Omental fat pad (tissue), 4 donors: Measurements from ENCODE around the gene TMEM63C. TPM values are rescaled to one million over a fixed set of nuclear protein-coding genes. Genes with fewer than 3 reads are reported as not detected.

Source experiments
- ATAC-seq: fragments of 150-250 bp; one replicate; pipeline ENCODE4 v1.9.1; 2016; ENCODE audit warnings: mild to moderate bottlenecking, moderate library complexity; ENCODE audit not compliant: low FRiP score
- DNase-seq: peaks from one replicate; pipeline ENCODE4 v3.0.0-alpha.2; 2019; ENCODE audit warnings: low spot score
- CTCF ChIP-seq, 3 donors: fragments of 450-650 bp; IDR thresholded peaks; one replicate each; pipeline ENCODE4 v1.5.1; 2016 to 2017; ENCODE audit warnings: antibody characterized with exemption in 3 of 3, mild to moderate bottlenecking in 3 of 3, moderate library complexity in 2 of 3
- total RNA-seq, 4 donors: library from RNA; depleted of rRNA; stranded (reverse); fragments of >200 nt; gene quantifications; one replicate each; pipeline ENCODE4 v1.1.0, GENCODE V29; 2016

TMEM63C gene
- total RNA-seq, 4 donors from 2014 or later, result 0.13 TPM; not detected in 3

GRCh38 chr14:77185093-77185465, 3.5 kb downstream of the TMEM63C start:
- ATAC-seq (no peak), DNase-seq (no peak)
- no peak for TF ChIP-seq CTCF (IDR thresholded peaks at IDR 0.05)

- no peak for DNase-seq
- no peak for TF ChIP-seq CTCF (IDR thresholded peaks at IDR 0.05)
- ATAC-seq, result no peak
Observed at GRCh38 chr14:77186911-77187648, 5.5 kb downstream of the TMEM63C start.

GRCh38 chr14:77187649-77188012, 6.0 kb downstream of the TMEM63C start:
- ATAC-seq (no peak), DNase-seq (no peak)
- TF ChIP-seq CTCF (IDR thresholded peaks at IDR 0.05), result no peak

- DNase-seq (no peak), ATAC-seq (no peak)
- TF ChIP-seq CTCF (IDR thresholded peaks at IDR 0.05), result no peak
Observed at GRCh38 chr14:77189479-77189878, 7.9 kb downstream of the TMEM63C start.

- DNase-seq, result no peak
- no peak for ATAC-seq
- no peak for TF ChIP-seq CTCF (IDR thresholded peaks at IDR 0.05)
Observed at GRCh38 chr14:77190977-77191376, 9.4 kb downstream of the TMEM63C start.

GRCh38 chr14:77194706-77195105, 13.1 kb downstream of the TMEM63C start:
- DNase-seq, result no peak
- no peak for ATAC-seq
- no peak for TF ChIP-seq CTCF (IDR thresholded peaks at IDR 0.05)

GRCh38 chr14:77195766-77196165, 14.2 kb downstream of the TMEM63C start:
- ATAC-seq, result no peak
- no peak for TF ChIP-seq CTCF (IDR thresholded peaks at IDR 0.05)
- no peak for DNase-seq
